Measurements from ENCODE around the gene CELF2. TPM values are rescaled to one million over a fixed set of nuclear protein-coding genes. Genes with fewer than 3 reads are reported as not detected.

The CELF2 gene
- total RNA-seq, 4 donors from 2014 or later = 120 to 185 (median 154) TPM

GRCh38 chr10:11285171-11285570, 267.5 kb downstream of the CELF2 start:
- TF ChIP-seq CTCF (IDR thresholded peaks at IDR 0.05; ENCODE audit: low read depth) = no peak

GRCh38 chr10:11286261-11286852, 268.7 kb downstream of the CELF2 start:
- TF ChIP-seq CTCF (IDR thresholded peaks at IDR 0.05; ENCODE audit: low read depth) = no peak

- TF ChIP-seq CTCF (IDR thresholded peaks at IDR 0.05; ENCODE audit: low read depth) = no peak
These were observed 270.6 kb downstream of the CELF2 start for GRCh38 chr10:11288302-11288701.

GRCh38 chr10:11290156-11290890, 272.7 kb downstream of the CELF2 start:
- TF ChIP-seq CTCF (IDR thresholded peaks at IDR 0.05; ENCODE audit: low read depth) = no peak

- TF ChIP-seq CTCF (IDR thresholded peaks at IDR 0.05; ENCODE audit: low read depth) = no peak
These were observed 275.1 kb downstream of the CELF2 start for GRCh38 chr10:11292576-11293302.

GRCh38 chr10:11293332-11293731, 275.7 kb downstream of the CELF2 start:
- TF ChIP-seq CTCF (IDR thresholded peaks at IDR 0.05; ENCODE audit: low read depth) = no peak

- no peak for TF ChIP-seq CTCF (IDR thresholded peaks at IDR 0.05; ENCODE audit: low read depth)
These were observed 277.3 kb downstream of the CELF2 start for GRCh38 chr10:11294831-11295450.

Data from subcutaneous adipose tissue (tissue), 4 donors.